Activated naive CD8-positive, alpha-beta T cell treated with anti-CD3 and anti-CD28 coated beads, Interleukin-2, amount 10 ng/mL, durations not matched to agents 7 days and 5 days (primary cell): ENCODE results near the gene OBSCN. TPM values are rescaled to one million over a fixed set of nuclear protein-coding genes. Genes with fewer than 3 reads are reported as not detected.
"Not testable (repeated sequence)": the region's sequence is repeated elsewhere in the genome, so short reads cannot be mapped to it uniquely, and the experiment has no call there.

Source experiments
- ATAC-seq: fragments of 150-1000 bp; cut with Tn5 transposase; one replicate; pipeline ENCODE4 v1.10.0; 2021; ENCODE audit warnings: low read depth, moderate library complexity
- POLR2A ChIA-PET: fragments of 350-600 bp; sonication (Branson Sonifier 250); formaldehyde crosslinking; loops from one replicate; lab custom pipeline; 2021; ENCODE audit warnings: antibody characterized with exemption; lab: Charles Lee
- DNase-seq: peaks from one replicate; pipeline ENCODE4 v3.0.0; 2021
- H3K27ac Mint-ChIP-seq: one replicate; pipeline ENCODE4 v1.8.0; 2022; ENCODE audit warnings: mild to moderate bottlenecking, mixed read lengths
- H3K27me3 Mint-ChIP-seq: one replicate; pipeline ENCODE4 v1.8.0; 2022; ENCODE audit warnings: mild to moderate bottlenecking, moderate library complexity, mixed read lengths
- H3K36me3 Mint-ChIP-seq: one replicate; pipeline ENCODE4 v1.8.0; 2021; ENCODE audit warnings: mild to moderate bottlenecking, mixed read lengths
- H3K4me1 Mint-ChIP-seq: one replicate; pipeline ENCODE4 v1.8.0; 2021; ENCODE audit warnings: mixed read lengths
- H3K4me3 Mint-ChIP-seq: one replicate; pipeline ENCODE4 v1.8.0; 2022; ENCODE audit warnings: mild to moderate bottlenecking, moderate library complexity, mixed read lengths
- H3K9me3 Mint-ChIP-seq: one replicate; pipeline ENCODE4 v1.8.0; 2021; ENCODE audit warnings: mixed read lengths
- total RNA-seq, 2 experiments: library from RNA; stranded (reverse); gene quantifications; one replicate each; pipeline ENCODE4 v1.2.3, GENCODE V29; 2021

The OBSCN gene
- total RNA-seq, 2 experiments from 2014 or later, result 44.3 to 44.7 TPM

DNA sequence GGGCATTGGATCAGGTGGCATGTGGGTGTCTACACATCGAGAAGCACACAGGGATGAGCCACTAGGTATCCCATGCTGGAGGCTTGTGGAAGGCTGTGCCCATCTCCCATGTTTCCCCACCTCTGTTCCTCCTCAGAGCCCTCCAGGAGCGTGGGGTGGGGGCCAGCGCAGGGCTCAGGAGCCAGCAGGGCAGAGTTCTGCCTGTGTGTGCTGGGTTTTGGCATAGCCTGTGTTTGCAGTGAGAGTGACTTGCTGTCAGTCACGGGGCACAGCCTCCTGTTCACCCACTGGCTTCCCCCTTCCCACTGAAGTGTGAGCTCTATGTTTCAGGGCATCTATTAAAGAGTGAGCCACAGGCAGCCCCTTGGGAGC, 31.8 kb upstream of the OBSCN start:
- no peaks in the 10 kb centered on the region for H3K9me3 Mint-ChIP-seq
- no peaks in the 10 kb centered on the region for H3K27me3 Mint-ChIP-seq
- DNase-seq, result no peak
- ATAC-seq, result no peak
- H3K4me1 Mint-ChIP-seq, result peaks cover 2% of the 10 kb centered on the region
- POLR2A ChIA-PET, result no interaction called here
- H3K27ac Mint-ChIP-seq, result no peak overlapping the region
- H3K4me3 Mint-ChIP-seq, result no peak overlapping the region
- no peaks in the 10 kb centered on the region for H3K36me3 Mint-ChIP-seq

DNA sequence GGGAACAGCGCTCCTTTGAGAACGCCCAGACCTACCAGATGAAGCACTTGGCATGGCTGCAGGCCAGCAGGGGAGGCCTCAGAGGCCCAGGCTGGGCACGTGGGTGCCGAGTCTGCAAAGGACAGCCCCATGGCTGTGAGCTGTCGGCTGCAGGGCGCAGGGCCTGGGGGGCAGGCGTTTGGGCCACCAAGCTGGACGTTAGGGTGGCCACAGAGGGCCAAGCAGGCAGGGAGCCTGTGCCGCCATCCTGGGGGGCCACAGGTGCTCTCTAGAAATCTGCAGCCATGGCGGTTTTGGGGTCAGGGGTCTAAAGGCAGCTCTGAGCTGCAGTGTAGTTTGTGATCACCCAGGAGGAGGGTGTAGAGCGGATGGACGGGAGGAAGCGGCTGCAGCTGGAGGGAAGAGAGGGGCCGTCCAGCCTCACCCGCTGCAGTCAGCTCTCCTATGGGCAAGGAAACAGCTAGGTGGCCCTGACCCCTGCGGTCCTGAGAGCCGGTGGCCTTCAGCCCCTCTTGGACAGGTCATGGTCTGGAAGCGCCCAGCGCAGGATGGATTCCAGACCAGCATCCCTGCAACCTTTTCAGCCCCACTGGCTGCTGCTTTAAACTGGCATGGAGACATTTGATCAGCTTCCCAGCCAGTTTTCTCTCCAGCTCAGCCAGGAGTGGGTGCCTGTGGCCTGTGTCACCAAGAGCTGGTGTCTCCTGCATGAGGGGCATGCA, 31.2 kb upstream of the OBSCN start:
- ATAC-seq, result no peak
- H3K27ac Mint-ChIP-seq, result no peak overlapping the region
- no peaks in the 10 kb centered on the region for H3K27me3 Mint-ChIP-seq
- H3K4me3 Mint-ChIP-seq, result no peak overlapping the region
- DNase-seq, result no peak
- POLR2A ChIA-PET, result no interaction called here
- H3K9me3 Mint-ChIP-seq, result no peaks in the 10 kb centered on the region
- no peaks in the 10 kb centered on the region for H3K36me3 Mint-ChIP-seq
- peaks cover 2% of the 10 kb centered on the region for H3K4me1 Mint-ChIP-seq

DNA sequence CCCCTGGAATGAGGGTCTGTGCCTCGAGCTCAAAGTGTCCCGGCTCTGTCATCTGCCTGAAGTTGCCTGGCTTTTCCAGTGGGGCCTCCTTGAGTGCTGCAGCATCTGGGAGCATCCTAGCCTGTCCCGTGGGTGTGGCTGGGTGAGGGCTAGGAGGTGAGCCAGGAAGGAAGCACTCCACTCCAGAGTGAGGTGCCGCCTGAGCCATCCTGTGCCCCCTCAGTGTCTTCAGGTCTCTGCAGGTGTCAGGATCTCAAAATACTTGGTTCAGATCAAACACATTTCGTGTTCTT, 30.7 kb upstream of the OBSCN start:
- POLR2A ChIA-PET, result interaction anchor here (0.7 kb wide), 1 partner anchor 67 kb away, joined by 5 read pairs; no protein-coding TSS in a partner anchor
- no peak for ATAC-seq
- Mint-ChIP-seq H3K27ac (no peak overlapping the region), H3K36me3 (no peaks in the 10 kb centered on the region), H3K4me1 (peaks cover 2% of the 10 kb centered on the region), H3K27me3 (no peaks in the 10 kb centered on the region), H3K4me3 (no peak overlapping the region), H3K9me3 (no peaks in the 10 kb centered on the region)
- no peak for DNase-seq

DNA sequence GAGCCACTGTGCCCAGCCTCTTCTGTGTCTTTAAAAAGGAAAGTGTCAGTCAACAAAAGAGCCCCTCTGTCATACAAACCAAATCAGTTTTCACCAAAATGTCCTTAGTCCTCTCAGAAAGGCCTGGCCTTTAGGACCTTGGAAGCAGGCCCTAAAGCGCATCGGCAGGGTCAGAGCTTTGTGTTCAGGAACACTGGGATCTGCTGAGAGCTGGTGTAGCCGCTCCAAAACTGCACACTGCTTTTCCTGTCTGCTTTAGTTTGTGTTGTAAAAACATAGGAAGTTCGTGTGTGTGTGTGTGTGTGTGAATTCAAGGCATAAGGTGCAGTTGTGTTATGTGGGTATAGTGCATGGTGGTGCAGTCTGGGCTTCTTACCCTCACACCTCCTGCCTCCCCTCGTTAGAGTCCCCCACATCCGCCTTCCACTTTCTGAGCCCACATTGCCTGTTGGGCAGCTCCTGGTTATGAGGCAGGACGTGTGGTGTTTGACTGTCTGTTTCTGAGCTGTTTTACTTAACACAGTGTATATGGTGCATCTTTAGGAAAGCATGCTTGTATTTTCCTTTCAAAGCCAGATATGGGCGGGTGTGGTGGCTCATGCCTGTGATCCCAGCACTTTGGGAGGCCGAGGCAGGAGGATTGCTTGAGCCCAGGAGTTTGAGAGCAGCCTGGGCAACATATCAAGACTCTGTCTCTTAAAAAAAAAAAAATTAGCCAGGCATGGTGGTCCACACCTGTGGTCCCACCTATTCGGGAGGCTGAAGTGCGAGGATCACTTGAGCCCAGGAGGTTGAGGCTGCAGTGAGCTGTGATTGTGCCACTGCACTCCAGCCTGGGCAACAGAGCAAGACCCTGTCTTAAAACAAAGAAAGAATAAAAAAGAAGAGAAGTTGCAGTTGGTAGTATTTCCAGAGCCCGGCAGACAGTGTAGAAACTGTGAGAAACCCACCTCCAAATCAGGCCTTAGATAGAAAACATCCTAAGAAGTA, 29.8 kb upstream of the OBSCN start:
- no peak for DNase-seq
- H3K4me3 Mint-ChIP-seq, result no peak overlapping the region

DNA sequence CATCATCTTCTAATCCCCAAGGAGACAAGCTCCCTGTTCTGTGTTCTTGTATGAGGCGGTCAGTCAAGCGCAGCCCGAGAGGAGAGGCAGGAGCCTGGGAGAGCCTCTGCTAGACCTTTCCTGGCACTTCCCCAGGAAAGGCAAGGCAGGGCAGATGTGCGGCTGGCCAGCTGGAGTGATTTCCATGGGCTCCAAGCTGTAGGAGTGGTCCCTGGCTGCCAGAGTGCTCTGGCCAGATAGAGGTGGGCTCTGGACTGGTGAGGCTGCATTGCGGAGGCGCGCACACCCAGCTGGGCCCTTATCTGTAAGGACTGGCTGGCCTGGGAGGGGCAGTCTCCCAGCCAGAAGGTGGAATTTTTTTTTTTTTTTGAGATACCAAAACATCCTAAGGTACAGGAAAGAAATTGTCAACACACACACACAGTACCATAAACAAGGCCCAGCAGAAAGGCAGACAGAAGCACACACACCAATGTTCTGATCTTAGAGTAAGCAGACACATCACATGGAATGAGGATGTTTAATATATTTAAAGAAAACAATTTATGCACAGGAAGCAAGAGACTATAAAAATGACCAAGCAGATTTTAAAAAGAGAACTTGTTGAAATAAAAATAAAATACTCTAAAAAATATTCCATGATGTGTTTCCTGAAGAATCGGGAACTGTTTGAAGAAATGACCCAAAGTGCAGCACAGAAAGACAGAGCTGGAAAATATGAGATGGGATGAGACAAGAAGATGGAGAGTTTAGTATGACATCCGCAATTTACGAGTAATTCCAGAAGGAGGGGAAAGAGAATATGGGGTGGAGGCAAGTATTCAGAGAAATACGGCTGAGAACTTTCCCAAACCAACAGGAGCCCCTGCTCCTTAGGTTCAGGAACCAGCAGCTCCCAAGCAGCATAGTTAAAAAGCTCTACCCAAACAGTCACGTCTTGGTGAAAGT, 28.8 kb upstream of the OBSCN start:
- POLR2A ChIA-PET, result no interaction called here
- no peak overlapping the region for H3K27ac Mint-ChIP-seq
- peaks cover 2% of the 10 kb centered on the region for H3K4me1 Mint-ChIP-seq
- H3K4me3 Mint-ChIP-seq, result no peak overlapping the region
- H3K27me3 Mint-ChIP-seq, result no peaks in the 10 kb centered on the region
- DNase-seq, result no peak
- H3K36me3 Mint-ChIP-seq, result no peaks in the 10 kb centered on the region
- H3K9me3 Mint-ChIP-seq, result no peaks in the 10 kb centered on the region
- ATAC-seq, result no peak

More for the DNA sequence above, 29.8 kb upstream of the OBSCN start:
- Mint-ChIP-seq H3K4me1 (peaks cover 2% of the 10 kb centered on the region), H3K9me3 (no peaks in the 10 kb centered on the region), H3K36me3 (no peaks in the 10 kb centered on the region), H3K27me3 (no peaks in the 10 kb centered on the region), H3K27ac (no peak overlapping the region)
- POLR2A ChIA-PET, result interaction anchor here (0.7 kb wide), 1 partner anchor 66 kb away, joined by 5 read pairs; no protein-coding TSS in a partner anchor
- ATAC-seq, result no peak

DNA sequence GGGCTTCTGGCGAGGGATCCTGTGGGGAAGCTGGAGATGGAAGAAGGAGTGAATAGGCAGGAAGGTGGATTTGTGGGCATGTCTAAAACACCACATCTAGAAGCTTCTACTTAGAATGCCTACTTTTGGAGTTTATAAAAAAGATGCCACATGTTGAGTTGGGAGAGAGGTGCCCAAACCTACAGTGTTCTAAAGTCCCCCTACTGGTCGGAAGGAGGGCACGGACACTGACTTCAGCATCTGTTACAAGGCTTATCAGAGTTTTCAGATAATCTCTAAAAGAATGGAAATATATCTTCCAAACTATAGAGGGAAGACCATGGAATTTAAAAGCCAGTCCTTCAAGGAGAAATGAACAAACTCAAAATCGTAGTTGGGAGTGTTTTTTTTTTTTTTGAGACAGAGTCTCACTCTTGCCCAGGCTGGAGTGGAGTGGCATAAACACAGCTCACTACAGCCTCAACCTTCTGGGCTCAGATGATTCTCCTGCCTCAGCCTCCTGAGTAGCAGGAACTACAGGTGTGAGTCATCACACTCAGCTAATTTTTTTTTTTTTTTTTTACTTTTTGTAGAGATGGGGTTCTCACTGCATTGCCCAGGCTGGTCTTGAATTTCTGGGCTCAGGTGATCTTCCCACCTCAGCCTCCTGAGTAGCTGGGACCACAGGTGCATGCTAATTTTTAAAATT, 27.4 kb upstream of the OBSCN start:
- Mint-ChIP-seq H3K9me3 (no peaks in the 10 kb centered on the region), H3K27ac (no peak overlapping the region), H3K36me3 (no peaks in the 10 kb centered on the region), H3K4me3 (no peak overlapping the region), H3K27me3 (no peaks in the 10 kb centered on the region), H3K4me1 (peaks cover 3% of the 10 kb centered on the region)
- DNase-seq, result no peak
- ATAC-seq, result no peak
- POLR2A ChIA-PET, result interaction anchor here (1.2 kb wide), 1 partner anchor 9 kb away, joined by 4 read pairs; no protein-coding TSS in a partner anchor

DNA sequence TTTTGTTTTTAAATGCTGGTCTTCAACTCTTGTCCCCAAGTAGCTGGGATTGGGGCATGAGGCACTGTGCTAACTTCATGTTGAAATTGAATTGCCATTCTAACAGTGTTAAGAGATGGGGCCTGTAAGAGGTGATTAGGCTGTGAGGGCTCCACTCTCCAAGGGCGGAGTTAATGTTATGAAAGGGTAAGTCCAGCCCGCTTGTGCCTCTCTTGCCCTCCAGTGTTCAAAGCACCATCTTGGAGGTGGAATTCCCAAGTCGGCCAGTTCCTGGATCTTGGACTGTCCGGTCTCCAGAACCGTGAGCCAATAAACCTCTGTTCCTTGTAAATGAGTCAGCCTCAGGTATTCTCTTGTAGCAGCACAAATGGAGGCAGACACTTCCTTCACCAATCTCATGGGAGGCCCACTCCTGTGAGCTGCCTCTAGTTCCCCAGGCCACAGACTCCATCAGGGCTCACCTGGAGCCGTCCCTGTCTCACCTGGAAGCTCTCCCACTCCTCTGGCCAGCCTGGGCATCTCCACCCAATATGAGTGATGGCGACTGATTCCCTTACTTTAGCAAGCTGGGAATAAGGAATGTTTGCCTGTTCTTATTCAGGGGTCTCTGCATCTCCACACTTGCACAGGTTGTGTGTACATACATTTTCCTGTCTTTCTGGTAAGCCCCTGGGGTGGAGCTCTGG, 26.7 kb upstream of the OBSCN start:
- peaks cover 7% of the 10 kb centered on the region for H3K4me1 Mint-ChIP-seq
- ATAC-seq, result no peak
- DNase-seq, result no peak
- H3K27me3 Mint-ChIP-seq, result no peaks in the 10 kb centered on the region
- H3K4me3 Mint-ChIP-seq, result no peak overlapping the region
- H3K9me3 Mint-ChIP-seq, result no peaks in the 10 kb centered on the region
- H3K27ac Mint-ChIP-seq, result no peak overlapping the region
- no peaks in the 10 kb centered on the region for H3K36me3 Mint-ChIP-seq
- POLR2A ChIA-PET, result interaction anchor here (1.2 kb wide), 1 partner anchor 10 kb away, joined by 4 read pairs; no protein-coding TSS in a partner anchor

DNA sequence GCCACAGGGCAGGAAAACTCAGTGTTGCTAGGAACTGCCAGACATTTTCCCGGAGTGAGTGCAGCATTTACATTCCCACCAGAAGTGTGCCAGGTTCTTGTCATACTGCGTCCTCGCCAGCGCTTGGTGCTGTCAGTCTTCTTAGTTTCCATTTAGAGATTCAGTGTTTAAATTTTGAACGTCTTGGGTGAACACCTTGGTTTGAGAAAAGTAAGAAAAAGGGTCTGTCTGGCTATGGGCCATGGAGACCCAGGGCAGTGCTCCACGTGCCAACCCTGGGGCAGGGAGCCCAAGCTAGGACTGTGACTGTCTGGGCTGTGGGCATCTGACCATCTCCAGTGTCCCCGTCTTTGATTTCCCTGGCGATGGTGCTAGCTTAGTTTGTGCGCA, 26.2 kb upstream of the OBSCN start:
- Mint-ChIP-seq H3K27me3 (no peaks in the 10 kb centered on the region), H3K9me3 (no peaks in the 10 kb centered on the region), H3K27ac (no peak overlapping the region), H3K4me3 (no peak overlapping the region), H3K36me3 (no peaks in the 10 kb centered on the region), H3K4me1 (peaks cover 7% of the 10 kb centered on the region)
- ATAC-seq (no peak), DNase-seq (no peak)
- POLR2A ChIA-PET, result no interaction called here

DNA sequence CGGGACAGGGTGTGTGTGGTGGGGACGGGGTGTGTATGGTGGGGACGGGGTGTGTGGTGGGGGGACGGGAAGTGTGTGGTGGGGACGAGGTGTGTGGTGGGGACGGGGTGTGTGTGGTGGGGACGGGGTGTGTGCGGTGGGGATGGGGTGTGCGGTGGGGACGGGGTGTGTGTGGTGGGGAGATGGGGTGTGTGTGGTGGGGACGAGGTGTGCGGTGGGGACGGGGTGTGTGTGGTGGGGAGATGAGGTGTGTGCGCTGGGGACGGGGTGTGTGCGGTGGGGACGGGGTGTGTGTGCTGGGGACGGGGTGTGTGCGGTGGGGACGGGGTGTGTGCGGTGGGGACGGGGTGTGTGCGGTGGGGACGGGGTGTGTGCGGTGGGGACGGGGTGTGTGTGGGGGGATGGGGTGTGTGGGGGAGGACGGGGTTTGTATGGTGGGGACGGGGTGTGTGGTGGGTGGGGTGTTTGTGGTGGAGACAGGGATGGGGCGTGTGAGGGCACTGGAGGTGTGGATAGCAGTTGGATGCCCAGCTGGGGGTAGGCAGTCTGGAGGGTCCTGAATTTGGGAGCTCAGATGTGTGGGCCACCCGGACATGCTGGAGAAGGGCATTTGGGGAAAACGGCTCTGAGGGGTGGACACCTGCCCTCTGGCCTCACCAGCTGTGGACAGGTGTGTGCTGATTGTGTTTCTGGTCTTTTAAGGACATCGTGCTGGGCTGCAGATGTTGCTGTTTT, 25.4 kb upstream of the OBSCN start:
- Mint-ChIP-seq H3K4me3 (no peak overlapping the region), H3K27me3 (no peaks in the 10 kb centered on the region), H3K4me1 (peaks cover 7% of the 10 kb centered on the region), H3K36me3 (no peaks in the 10 kb centered on the region), H3K9me3 (no peaks in the 10 kb centered on the region), H3K27ac (no peak overlapping the region)
- DNase-seq (no peak), ATAC-seq (no peak)
- POLR2A ChIA-PET, result no interaction called here

DNA sequence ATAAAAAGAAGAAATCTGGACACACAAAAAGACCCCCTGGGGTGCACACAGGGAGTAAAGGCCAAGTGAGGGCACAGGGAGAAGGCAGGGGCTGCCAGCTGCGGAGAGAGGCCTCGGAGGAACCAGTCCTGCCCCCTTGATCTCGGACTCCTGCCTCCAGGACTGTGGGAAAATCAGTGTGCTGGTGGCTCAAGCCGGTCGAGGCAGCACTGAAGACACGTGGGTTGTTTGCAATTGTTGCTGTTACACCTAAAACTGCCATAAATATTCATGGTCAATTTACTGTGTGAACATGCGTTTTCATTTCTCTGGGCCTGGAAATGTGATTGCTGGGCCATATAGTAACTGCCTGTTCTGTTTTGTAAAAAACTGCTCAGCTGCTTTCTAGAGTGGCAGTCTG, 23.7 kb upstream of the OBSCN start:
- Mint-ChIP-seq H3K27me3 (no peaks in the 10 kb centered on the region), H3K4me1 (peaks cover 11% of the 10 kb centered on the region), H3K9me3 (peaks cover 2% of the 10 kb centered on the region), H3K36me3 (no peaks in the 10 kb centered on the region), H3K27ac (no peak overlapping the region), H3K4me3 (no peak overlapping the region)
- POLR2A ChIA-PET, result no interaction called here
- ATAC-seq (no peak), DNase-seq (no peak)

DNA sequence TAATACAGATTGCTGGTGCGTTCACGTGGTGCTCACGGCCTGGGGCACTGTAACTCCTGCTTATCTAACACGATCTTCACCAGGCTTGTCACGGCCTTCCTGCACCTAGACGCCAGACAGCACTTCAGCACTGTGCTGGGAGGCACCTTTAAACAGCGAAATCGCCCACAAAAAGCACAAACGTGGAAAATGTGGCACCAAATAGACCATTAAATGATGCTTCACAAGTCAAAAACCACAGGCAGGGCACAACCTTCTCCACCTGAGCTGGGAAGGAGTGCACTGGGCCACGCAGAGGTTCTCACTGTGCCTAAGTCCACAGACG, 22.2 kb upstream of the OBSCN start:
- Mint-ChIP-seq H3K9me3 (peaks cover 2% of the 10 kb centered on the region), H3K4me3 (no peak overlapping the region), H3K36me3 (no peaks in the 10 kb centered on the region), H3K4me1 (peaks cover 13% of the 10 kb centered on the region), H3K27ac (no peak overlapping the region), H3K27me3 (no peaks in the 10 kb centered on the region)
- ATAC-seq (peak; percentile 74), DNase-seq (no peak)
- POLR2A ChIA-PET, result no interaction called here

DNA sequence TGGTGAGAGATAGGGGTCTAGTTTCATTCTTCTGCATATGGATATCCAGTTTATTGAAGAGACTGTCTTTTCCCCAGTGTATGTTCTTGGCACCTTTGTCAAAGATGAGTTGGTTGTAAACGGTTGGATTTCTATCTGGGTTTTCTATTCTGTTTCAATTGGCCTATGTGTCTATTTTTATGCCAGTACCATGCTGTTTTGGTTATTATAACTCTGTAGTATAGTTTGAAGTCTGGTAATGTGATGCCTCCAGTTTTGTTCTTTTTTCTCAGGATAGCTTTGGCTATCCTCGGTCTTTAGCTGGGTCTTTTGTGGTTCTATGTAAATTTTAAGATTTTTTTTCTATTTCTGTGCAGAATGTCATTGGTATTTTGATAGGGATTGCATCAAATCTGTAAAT, 19.6 kb upstream of the OBSCN start:
- not testable (repeated sequence) for H3K27ac Mint-ChIP-seq, H3K27me3 Mint-ChIP-seq

More for the DNA sequence above, 19.6 kb upstream of the OBSCN start:
- H3K36me3 Mint-ChIP-seq, H3K9me3 Mint-ChIP-seq, ATAC-seq, DNase-seq, H3K4me3 Mint-ChIP-seq: not testable (repeated sequence)
- H3K4me1 Mint-ChIP-seq, result peaks cover 13% of the 10 kb centered on the region
- POLR2A ChIA-PET, result interaction anchor here (0.5 kb wide), 1 partner anchor 50 kb away, joined by 3 read pairs; no protein-coding TSS in a partner anchor
